Motor neuron (in vitro differentiated cells): ENCODE results near the gene RALGAPA2. TPM values are rescaled to one million over a fixed set of nuclear protein-coding genes. Genes with fewer than 3 reads are reported as not detected.

Source experiments
- ATAC-seq, 8 experiments: fragments of 200-7000 bp; cut with Tn5 transposase; replicated peaks in 6 of 8; 2 replicates each; pipeline ENCODE4 v1.8.0; 2021; ENCODE audit warnings: mild to moderate bottlenecking in 8 of 8, moderate library complexity in 8 of 8
- H3K27ac ChIP-seq, 2 donors: fragments of 250-450 bp; sonication (Bioruptor Pico); 2 replicates each; pipeline ENCODE4 v1.9.0; 2021; ENCODE audit warnings: antibody characterized with exemption in 2 of 2, mild to moderate bottlenecking in 2 of 2, moderate library complexity in 1 of 2
- H3K4me1 ChIP-seq, 2 donors: fragments of 250-450 bp; sonication (Bioruptor Pico); replicated peaks in 1 of 2; 2 replicates each; pipeline ENCODE4 v1.6.1; 2021; ENCODE audit warnings: antibody characterized with exemption in 2 of 2, mild to moderate bottlenecking in 2 of 2, moderate library complexity in 1 of 2
- H3K4me3 ChIP-seq, 5 donors: fragments of 250-450 bp; sonication (Bioruptor Pico); 2 replicates each; pipeline ENCODE4 v1.9.0; 2021; ENCODE audit warnings: antibody characterized with exemption in 5 of 5, mild to moderate bottlenecking in 5 of 5, moderate library complexity in 4 of 5
- WGBS, 10 experiments: fragments of 450-650 bp; shearing (Covaris generic); methylation state at CpG; one replicate each; pipeline ENCODE4 v1.0.0; 2022; 5-methylcytosine and 5-hydroxymethylcytosine counted together
- in situ Hi-C, 9 experiments: fragments of 400-800 bp; cut with MboI; loops; one replicate each; pipeline ENCODE4 v1.15.0; 2021; ENCODE audit warnings: low sequenced_read_pairs in 9 of 9, low pct_unique_long_range_greater_than_20kb in 2 of 9; ENCODE audit not compliant: unreplicated experiment in 9 of 9
- total RNA-seq, 8 experiments: library from RNA; unstranded; fragments of 300-600 nt; gene quantifications; 2 replicates each; pipeline versions ENCODE4 v1.2.3 to v1.2.4, GENCODE V29; 2022

Gene RALGAPA2
- total RNA-seq, 8 experiments from 2014 or later: 10.7 to 67.4 (median 20.2) TPM

DNA sequence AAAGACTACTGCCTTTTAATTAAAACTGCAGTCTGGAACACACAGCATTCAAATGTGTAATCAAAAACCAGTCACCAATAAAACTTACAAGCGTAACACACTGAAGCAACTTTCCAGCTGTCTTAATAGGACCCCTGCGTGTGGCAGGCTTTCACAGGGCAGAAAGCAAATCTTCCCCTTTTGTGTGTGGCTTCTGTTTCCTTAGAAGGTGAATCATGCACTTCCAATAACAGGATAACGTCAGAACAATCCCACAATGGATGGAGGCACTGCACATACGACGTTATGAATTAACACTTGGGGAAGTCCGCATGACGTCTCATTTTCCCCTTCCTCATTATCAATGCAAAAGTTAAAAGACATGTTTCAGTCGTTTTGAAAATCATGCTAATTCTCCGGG, 299.7 kb downstream of the RALGAPA2 start:
- Histone ChIP-seq H3K4me3 (no peak overlapping the region), H3K4me1 (peaks cover 62 to 73% of the 10 kb centered on the region in 2 donors), H3K27ac (no peak overlapping the region)
- peak in 3 of 8 experiments; percentile 15 to 38 (median 33) for ATAC-seq
- 21 to 80% (median 46%) methylated on average over 1 to 9 of the region's 9 CpGs for WGBS, 10 experiments
- in situ Hi-C loops: no loop called here

GRCh38 chr20:20411836-20412235, 300.6 kb downstream of the RALGAPA2 start:
- peak in 5 of 8 experiments; percentile 4 to 43 (median 38) for ATAC-seq
- H3K27ac ChIP-seq: peak overlapping the region in 1 of 2 donors; percentile 57
- in situ Hi-C loops: no loop called here
- WGBS, 10 experiments: 1 to 93% (median 35%) methylated on average over 1 to 16 of the region's 17 CpGs
- peak overlapping the region in 4 of 5 donors; percentile 5 to 21 (median 14) for H3K4me3 ChIP-seq
- peaks cover 68 to 79% of the 10 kb centered on the region in 2 donors for H3K4me1 ChIP-seq

- Histone ChIP-seq H3K27ac (peak overlapping the region in 1 of 2 donors; percentile 57), H3K4me1 (peaks cover 68 to 79% of the 10 kb centered on the region in 2 donors), H3K4me3 (peak overlapping the region in 4 of 5 donors; percentile 5 to 21 (median 14))
- in situ Hi-C loops: no loop called here
- peak in 4 of 8 experiments; percentile 27 to 51 (median 46) for ATAC-seq
- whole genome bisulfite sequencing, 10 experiments: 8 to 98% (median 65%) methylated on average over 3 to 11 of the region's 12 CpGs; no CpG with 5 or more reads in 1 of the 10 experiments
These were observed 301.0 kb downstream of the RALGAPA2 start for GRCh38 chr20:20411402-20411801.

DNA sequence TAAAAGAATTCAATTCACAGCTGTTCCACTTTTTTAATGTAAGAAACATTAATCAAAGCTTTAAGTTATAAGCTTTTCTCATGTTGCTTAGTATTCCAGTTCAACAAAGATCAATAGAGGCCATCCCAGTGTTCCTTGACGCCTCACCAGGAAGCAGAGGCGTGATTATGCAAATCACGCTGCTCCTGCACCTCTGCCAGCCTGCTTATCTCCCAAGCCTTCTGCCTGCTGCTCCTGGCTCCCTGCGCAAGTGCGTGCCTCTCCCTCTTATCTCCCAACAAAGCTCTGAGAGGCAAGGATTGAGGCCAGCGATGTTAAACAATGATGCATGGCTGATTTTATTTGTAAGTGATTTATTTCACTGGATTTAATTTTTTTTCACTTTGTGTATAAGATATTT, 301.8 kb downstream of the RALGAPA2 start:
- 0 to 87% (median 13%) methylated on average over 1 to 6 of the region's 6 CpGs; no CpG with 5 or more reads in 1 of the 10 experiments for WGBS, 10 experiments
- in situ Hi-C loops: no loop called here
- peak in 7 of 8 experiments; percentile 24 to 74 (median 67) for ATAC-seq
- Histone ChIP-seq H3K27ac (peak overlapping the region; percentile 2 to 57), H3K4me3 (peak overlapping the region in 3 of 5 donors; percentile 12 to 21 (median 16)), H3K4me1 (peaks cover 68 to 79% of the 10 kb centered on the region in 2 donors)

DNA sequence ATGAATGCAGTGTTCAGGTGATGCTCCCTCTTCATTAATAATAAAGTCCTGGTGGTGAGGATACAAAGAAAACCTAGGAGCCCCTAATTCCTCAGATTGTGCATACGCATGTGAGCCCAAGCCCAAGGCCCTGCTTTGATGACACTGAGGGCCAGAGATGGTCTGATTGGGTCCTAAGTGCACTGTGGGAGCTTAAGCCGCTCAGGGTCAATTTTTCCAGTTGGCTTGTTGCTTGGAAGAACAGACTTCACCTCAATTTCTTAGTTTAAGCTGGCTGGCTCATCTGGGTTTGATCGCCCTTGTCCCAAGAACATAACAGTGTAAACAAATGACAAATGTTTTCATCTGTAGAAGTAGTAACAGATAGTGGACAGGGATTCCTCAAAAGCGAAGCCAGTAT, 303.1 kb downstream of the RALGAPA2 start:
- peaks cover 62 to 72% of the 10 kb centered on the region in 2 donors for H3K4me1 ChIP-seq
- no peak overlapping the region for H3K4me3 ChIP-seq
- in situ Hi-C loops: no loop called here
- no peak for ATAC-seq
- WGBS, 10 experiments: 67 to 100% (median 100%) methylated on average over 1 to 4 of the region's 4 CpGs; no CpG with 5 or more reads in 1 of the 10 experiments
- no peak overlapping the region for H3K27ac ChIP-seq

- H3K27ac ChIP-seq: peak overlapping the region; percentile 2 to 50
- WGBS, 10 experiments: 0 to 100% (median 73%) methylated on average over 1 to 6 of the region's 6 CpGs
- ATAC-seq: peak; percentile 51 to 85 (median 68)
- H3K4me3 ChIP-seq: no peak overlapping the region
- in situ Hi-C loops: no loop called here
- peaks cover 50 to 60% of the 10 kb centered on the region in 2 donors for H3K4me1 ChIP-seq
These were observed 304.3 kb downstream of the RALGAPA2 start for GRCh38 chr20:20407891-20408805.

GRCh38 chr20:20406306-20406705, 306.1 kb downstream of the RALGAPA2 start:
- H3K27ac ChIP-seq: no peak overlapping the region
- in situ Hi-C loops: no loop called here
- no peak overlapping the region for H3K4me3 ChIP-seq
- ATAC-seq: no peak
- WGBS, 10 experiments: 33 to 100% (median 100%) methylated on average over 1 to 2 of the region's 2 CpGs; no CpG with 5 or more reads in 4 of the 10 experiments
- H3K4me1 ChIP-seq: peaks cover 33 to 42% of the 10 kb centered on the region in 2 donors

DNA sequence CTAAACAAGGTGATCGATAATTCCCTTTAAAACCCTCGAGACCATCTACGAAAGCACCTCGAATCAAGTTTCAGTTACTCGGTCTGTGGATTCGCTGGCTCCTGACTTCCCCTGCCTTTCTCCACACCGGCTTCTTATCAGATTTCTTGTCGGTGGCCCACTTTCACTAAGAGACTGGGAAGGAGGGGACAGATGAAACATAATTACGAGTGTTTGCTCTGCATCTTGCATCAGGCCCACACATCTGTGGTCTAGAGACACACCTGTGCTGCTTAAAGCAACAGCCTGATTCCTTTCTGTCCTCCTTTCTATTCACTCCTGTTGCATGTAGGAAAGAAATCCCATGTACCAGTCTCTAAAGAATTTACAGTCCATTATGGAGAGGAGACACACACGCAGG, 306.8 kb downstream of the RALGAPA2 start:
- in situ Hi-C loops: no loop called here
- ATAC-seq: no peak
- H3K4me1 ChIP-seq: peaks cover 28 to 35% of the 10 kb centered on the region in 2 donors
- no peak overlapping the region for H3K4me3 ChIP-seq
- WGBS, 10 experiments: 60 to 100% (median 88%) methylated on average over 1 to 9 of the region's 10 CpGs
- H3K27ac ChIP-seq: no peak overlapping the region

GRCh38 chr20:20404633-20405032, 307.8 kb downstream of the RALGAPA2 start:
- no peak for ATAC-seq
- no peak overlapping the region for H3K27ac ChIP-seq
- WGBS, 10 experiments: 40 to 92% (median 83%) methylated on average over 1 to 5 of the region's 5 CpGs; no CpG with 5 or more reads in 1 of the 10 experiments
- peaks cover 24 to 25% of the 10 kb centered on the region in 2 donors for H3K4me1 ChIP-seq
- no peak overlapping the region for H3K4me3 ChIP-seq
- in situ Hi-C loops: no loop called here

GRCh38 chr20:20401991-20402390, 310.5 kb downstream of the RALGAPA2 start:
- in situ Hi-C loops: no loop called here
- WGBS, 10 experiments: 30 to 100% (median 92%) methylated on average over 1 to 2 of the region's 3 CpGs; no CpG with 5 or more reads in 6 of the 10 experiments
- no peaks in the 10 kb centered on the region for H3K4me1 ChIP-seq
- H3K27ac ChIP-seq: no peak overlapping the region
- peak in 1 of 8 experiments; percentile 18 for ATAC-seq
- H3K4me3 ChIP-seq: no peak overlapping the region

DNA sequence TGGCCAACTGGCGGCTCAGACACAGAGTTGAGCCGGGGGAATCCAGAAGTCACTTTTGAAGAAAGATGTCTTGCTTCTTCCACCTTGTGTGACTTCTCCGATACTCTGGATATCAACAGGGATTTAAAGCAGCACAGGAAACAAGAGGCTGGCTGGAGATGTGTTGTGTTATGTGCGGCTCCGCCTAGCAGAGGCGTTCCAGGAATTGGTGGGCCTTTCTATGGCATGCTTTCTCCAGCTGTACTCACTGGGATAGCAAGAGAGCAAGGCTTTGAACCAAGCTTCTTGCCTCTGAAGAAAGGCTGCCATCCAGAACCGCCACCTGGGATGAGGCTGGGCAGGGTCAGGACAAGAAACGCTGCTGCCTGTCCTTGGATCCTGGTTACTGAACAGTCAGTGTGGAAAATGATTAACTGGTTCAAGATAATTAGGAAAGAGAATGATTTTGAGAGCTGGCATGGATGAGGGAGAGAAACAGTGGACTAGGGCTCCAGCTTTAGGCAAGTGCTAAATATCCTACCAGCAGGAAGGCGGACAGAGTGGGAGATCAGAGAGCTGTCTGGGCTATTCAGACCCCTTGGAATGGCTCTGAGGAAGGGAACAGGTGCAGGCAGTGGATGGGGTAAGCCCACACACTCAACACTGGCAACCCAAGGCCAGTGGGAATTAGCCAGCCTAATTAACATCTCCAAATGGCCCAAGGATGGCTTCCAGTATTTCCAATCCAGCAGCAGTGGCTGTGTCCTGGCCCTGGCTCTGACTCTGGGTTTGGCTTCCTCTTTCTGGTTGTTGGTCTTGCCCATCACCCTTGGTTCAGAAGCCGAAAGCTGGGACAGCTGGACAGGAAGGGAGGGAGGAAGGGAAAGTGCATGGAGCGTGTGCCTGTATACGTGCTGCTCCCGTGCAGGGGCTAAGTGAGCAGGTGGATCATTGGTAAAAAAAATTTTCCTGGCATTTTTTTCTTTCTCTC, 312.6 kb downstream of the RALGAPA2 start:
- in situ Hi-C loops: no loop called here
- WGBS, 10 experiments: 20 to 91% (median 63%) methylated on average over 1 to 11 of the region's 13 CpGs; no CpG with 5 or more reads in 2 of the 10 experiments
- Histone ChIP-seq H3K4me3 (no peak overlapping the region), H3K4me1 (peaks cover 10 to 16% of the 10 kb centered on the region in 2 donors), H3K27ac (no peak overlapping the region)
- peak in 3 of 8 experiments; percentile 83 to 97 (median 88) for ATAC-seq

GRCh38 chr20:20398123-20398522, 314.3 kb downstream of the RALGAPA2 start:
- in situ Hi-C loops: no loop called here
- Histone ChIP-seq H3K4me3 (no peak overlapping the region), H3K27ac (no peak overlapping the region), H3K4me1 (peaks cover 18 to 25% of the 10 kb centered on the region in 2 donors)
- WGBS, 10 experiments: 93 to 100% (median 100%) methylated on average over 1 to 6 of the region's 7 CpGs; no CpG with 5 or more reads in 5 of the 10 experiments
- no peak for ATAC-seq
